Measurements from ENCODE around the gene NDUFA11. TPM values are rescaled to one million over a fixed set of nuclear protein-coding genes. Genes with fewer than 3 reads are reported as not detected.
"Not testable (repeated sequence)": the region's sequence is repeated elsewhere in the genome, so short reads cannot be mapped to it uniquely, and the experiment has no call there.

Gene NDUFA11
- total RNA-seq, 2 experiments from 2014 or later: 207 to 233 TPM

DNA sequence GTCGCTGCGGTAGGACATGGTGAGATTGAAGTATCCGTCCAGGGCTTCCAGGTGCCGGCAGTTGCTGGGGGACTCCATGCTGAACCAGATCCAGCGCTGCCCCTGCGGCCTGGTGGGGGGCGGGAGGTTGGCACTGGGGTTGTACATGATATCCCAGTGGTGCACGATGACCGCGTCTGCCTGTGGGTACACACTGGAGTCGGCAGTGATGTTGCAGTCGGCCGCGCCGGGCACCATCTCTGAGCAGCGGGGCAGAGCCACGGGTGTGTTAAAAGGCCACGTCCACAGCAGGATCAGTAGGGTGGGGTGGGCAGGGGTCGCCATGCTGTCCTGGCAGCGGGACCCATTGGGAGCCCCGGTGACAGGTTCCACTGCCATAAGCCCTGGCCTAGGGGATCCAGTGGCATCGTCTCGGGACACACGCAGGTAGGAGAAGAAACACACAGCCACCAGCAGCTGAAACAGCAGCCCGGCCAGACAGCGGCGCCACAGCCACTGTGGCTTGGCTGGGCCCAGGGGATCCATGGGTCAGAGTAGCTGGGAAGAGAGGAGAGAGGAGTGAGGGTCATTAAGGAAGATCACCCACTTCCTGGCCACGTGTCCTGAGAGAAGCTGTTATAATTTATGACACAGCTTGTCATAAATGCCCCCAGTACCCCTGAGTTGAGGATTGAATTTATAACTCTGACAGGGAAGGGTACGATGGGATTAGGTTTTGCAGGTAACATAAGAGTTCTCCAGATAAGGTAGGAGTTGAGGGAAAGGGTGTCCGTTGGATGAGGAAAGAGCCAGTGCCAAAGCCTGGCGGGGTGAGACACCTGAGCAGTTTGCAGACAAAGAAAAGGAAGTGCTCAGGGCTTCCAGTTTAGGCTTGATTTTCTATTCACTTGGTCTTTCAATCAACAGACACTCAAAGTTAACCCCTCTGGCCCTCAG, 36.1 kb downstream of the NDUFA11 start:
- H3K9me3 Mint-ChIP-seq: no peaks in the 10 kb centered on the region
- ChIA-PET POLR2A (no interaction called here), CTCF (no interaction called here)
- no peak overlapping the region for H3K27ac Mint-ChIP-seq
- H3K27me3 Mint-ChIP-seq: no peaks in the 10 kb centered on the region
- H3K4me1 Mint-ChIP-seq: no peaks in the 10 kb centered on the region
- no peak for DNase-seq
- H3K4me3 Mint-ChIP-seq: no peak overlapping the region
- no peaks in the 10 kb centered on the region for H3K36me3 Mint-ChIP-seq (ENCODE audit: low read depth)

DNA sequence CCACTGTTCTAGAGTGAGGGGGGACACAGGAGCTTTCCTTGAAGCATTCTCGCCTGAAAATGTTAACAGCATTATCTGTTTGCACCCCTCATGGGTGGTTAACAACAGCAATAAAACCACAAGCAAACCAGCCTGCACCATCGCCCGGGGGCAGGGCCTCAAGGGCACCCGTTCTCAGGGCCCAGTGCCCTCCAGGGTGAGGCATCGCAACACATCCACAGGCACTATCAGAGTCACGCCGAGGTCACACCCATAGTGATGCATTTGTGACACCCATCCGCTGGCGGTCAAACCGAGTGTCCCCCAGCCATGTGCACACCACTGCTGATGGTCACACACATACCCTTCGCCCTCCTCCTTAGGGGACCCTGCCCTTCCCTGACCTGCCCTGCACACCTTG, 37.8 kb downstream of the NDUFA11 start:
- POLR2A ChIA-PET: no interaction called here
- Mint-ChIP-seq H3K27me3 (no peaks in the 10 kb centered on the region), H3K9me3 (no peaks in the 10 kb centered on the region), H3K4me3 (no peak overlapping the region), H3K27ac (no peak overlapping the region), H3K4me1 (no peaks in the 10 kb centered on the region), H3K36me3 (ENCODE audit: low read depth) (no peaks in the 10 kb centered on the region)
- DNase-seq: no peak
- CTCF ChIA-PET: no interaction called here

DNA sequence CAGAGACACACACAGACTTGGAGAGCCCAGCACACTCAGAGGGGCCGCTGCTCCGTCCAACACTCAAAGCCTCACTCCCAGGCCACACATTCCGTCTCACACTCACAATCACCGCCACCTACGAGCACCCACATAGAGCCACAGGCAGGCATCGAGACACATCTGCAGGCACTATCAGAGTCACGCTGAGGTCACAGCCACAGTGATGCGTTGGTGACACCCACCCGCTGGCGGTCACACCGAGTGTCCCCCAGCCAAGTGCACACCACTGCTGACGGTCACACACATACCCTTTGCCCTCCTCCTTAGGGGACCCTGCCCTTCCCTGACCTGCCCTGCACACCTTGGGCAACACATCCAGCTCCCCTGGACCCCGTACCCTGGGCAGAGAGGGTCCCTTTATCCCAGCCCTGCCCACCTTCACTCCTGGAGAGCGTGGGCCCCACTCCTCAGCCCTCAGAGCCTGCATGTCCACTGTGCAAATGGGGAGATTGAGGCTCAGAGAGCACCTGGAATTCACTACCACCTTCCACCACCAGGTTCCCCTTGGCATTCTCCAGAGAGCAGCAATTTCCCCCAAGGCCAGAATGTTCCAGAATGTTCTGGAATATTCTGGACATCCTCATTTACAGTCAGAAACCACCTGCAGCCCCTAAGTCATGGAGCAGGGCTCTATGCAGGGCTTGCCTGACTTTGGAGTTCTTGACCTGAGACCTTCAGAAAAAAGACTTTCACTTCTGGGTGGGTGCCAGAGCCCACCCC, 38.7 kb downstream of the NDUFA11 start:
- CTCF ChIA-PET: no interaction called here
- DNase-seq: no peak
- Mint-ChIP-seq H3K4me1 (no peaks in the 10 kb centered on the region), H3K36me3 (ENCODE audit: low read depth) (no peaks in the 10 kb centered on the region), H3K27me3 (no peaks in the 10 kb centered on the region), H3K4me3 (no peak overlapping the region), H3K9me3 (no peaks in the 10 kb centered on the region), H3K27ac (no peak overlapping the region)
- POLR2A ChIA-PET: no interaction called here

DNA sequence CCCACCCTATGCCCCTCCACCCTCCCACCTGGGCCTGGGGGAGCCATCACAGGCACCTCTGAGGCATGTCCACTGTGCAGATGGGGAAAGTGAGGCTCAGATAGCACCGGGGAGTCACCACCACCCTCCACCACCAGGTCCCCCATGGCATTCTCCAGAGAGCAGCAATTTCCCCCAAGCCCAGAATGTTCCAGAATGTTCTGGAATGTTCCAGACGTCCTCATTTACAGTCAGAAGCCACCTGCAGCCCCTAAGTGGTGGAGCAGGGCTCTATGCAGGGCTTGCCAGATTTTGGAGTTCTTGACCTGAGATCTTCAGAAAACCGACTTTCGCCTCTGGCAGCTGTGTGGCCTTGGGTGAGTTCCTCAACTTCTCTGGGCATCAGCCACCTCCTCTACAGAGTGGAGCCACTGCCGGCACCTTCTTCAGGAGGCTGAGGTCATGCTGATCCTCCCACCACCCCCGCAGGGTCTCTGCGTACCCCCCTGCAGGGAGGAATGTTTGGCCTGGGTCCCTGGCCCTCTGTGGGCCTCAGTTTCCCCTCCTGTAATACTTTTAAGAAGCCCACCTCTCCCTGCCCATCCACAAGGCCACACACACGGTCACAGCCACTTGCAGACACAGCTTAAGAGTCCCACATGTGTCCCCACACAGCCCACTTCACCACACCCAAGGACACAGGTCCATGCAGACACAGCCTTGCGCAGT, 39.4 kb downstream of the NDUFA11 start:
- Mint-ChIP-seq H3K27ac (no peak overlapping the region), H3K4me3 (no peak overlapping the region), H3K27me3 (no peaks in the 10 kb centered on the region), H3K9me3 (no peaks in the 10 kb centered on the region), H3K36me3 (ENCODE audit: low read depth) (no peaks in the 10 kb centered on the region), H3K4me1 (no peaks in the 10 kb centered on the region)
- POLR2A ChIA-PET: no interaction called here
- no peak for DNase-seq
- CTCF ChIA-PET: no interaction called here

DNA sequence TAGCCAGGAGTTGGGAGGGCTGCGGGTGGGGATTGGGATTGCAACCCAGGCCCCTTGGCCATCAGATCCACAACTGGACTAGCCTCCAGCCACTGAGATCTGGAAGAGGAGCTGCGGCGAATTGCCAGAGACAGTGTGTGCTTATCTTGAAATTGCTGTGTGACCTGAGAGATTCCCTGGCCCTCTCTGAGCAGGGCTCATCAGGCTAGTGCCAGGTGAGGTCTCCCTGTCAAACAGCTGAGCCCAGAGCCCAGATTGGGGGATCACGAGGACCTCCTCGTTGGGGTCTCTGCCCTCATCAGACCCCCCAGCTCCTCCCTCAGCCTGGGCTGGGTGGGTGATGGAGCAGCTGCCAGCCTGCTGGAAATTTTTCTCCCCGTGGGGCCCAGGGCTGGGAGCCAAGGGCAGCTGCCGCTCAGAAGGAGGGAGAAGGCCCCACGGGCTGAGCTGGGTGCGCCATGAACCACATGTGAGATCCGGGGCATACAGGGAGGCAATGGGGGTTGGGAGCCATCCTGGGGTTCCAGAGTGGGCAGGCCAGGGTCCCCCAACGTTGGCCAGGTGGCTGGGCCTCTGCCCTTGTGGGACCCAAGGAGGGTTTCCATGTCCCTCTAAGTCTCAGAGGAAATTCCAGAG, 40.4 kb downstream of the NDUFA11 start:
- Mint-ChIP-seq H3K9me3 (no peaks in the 10 kb centered on the region), H3K27me3 (no peaks in the 10 kb centered on the region), H3K4me3 (no peak overlapping the region), H3K36me3 (ENCODE audit: low read depth) (no peaks in the 10 kb centered on the region), H3K4me1 (no peaks in the 10 kb centered on the region), H3K27ac (no peak overlapping the region)
- POLR2A ChIA-PET: no interaction called here
- CTCF ChIA-PET: no interaction called here
- DNase-seq: no peak

GRCh38 chr19:5857203-5858081, 46.1 kb downstream of the NDUFA11 start:
- POLR2A ChIA-PET: no interaction called here
- H3K27me3 Mint-ChIP-seq: no peaks in the 10 kb centered on the region
- H3K4me3 Mint-ChIP-seq: no peak overlapping the region
- no peaks in the 10 kb centered on the region for H3K36me3 Mint-ChIP-seq (ENCODE audit: low read depth)
- H3K9me3 Mint-ChIP-seq: no peaks in the 10 kb centered on the region
- peaks cover 2% of the 10 kb centered on the region for H3K4me1 Mint-ChIP-seq
- no peak overlapping the region for H3K27ac Mint-ChIP-seq
- DNase-seq: no peak
- CTCF ChIA-PET: interaction anchor here (0.6 kb wide), 1 partner anchor 1023 kb away, joined by 3 read pairs; no protein-coding TSS in a partner anchor

DNA sequence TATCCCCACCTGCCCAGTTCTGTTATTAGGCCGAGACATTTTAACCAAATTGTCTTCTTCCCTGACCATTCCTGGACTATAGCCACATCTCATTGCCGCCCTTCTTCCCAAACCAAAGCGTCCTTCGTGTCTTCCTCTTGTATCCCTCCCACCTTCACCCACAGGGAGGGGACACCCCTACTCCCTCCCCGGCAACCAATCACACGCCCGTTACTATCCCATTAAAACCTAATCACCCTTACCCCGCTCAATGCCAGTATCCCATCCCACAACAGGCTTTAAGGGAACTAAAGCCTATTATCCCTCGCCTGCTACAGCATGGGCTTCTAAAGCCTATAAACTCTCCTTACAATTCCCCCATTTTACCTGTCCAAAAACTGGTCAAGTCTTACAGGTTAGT, 48.4 kb downstream of the NDUFA11 start:
- DNase-seq; H3K36me3 Mint-ChIP-seq (ENCODE audit: low read depth); H3K27ac Mint-ChIP-seq; H3K4me1 Mint-ChIP-seq; H3K4me3 Mint-ChIP-seq; H3K27me3 Mint-ChIP-seq; CTCF ChIA-PET; POLR2A ChIA-PET; H3K9me3 Mint-ChIP-seq: not testable (repeated sequence)

DNA sequence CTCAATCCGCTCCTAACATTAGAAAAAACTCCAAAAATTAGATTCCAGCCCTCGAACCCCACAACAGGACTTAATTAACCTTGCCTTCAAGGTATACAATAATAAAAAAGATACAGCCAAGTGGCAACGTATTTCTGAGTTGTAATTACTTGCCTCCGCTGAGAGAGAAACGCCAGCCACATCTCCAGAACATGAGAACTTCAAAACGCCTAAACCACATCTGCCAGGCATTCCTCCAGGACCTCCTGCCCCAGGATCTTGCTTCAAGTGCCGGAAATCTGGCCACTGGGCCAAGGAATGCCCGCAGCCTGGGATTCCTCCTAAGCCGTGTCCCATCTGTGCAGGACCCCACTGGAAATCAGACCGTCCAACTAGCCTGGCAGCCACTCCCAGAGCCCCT, 49.5 kb downstream of the NDUFA11 start:
- H3K4me3 Mint-ChIP-seq; H3K27ac Mint-ChIP-seq; H3K9me3 Mint-ChIP-seq; H3K27me3 Mint-ChIP-seq; POLR2A ChIA-PET; H3K4me1 Mint-ChIP-seq; H3K36me3 Mint-ChIP-seq (ENCODE audit: low read depth); DNase-seq: not testable (repeated sequence)
- CTCF ChIA-PET: interaction anchor here (0.6 kb wide), 1 partner anchor 338 kb away, joined by 3 read pairs; no protein-coding TSS in a partner anchor

- Mint-ChIP-seq H3K4me1 (peaks cover 2% of the 10 kb centered on the region), H3K36me3 (ENCODE audit: low read depth) (no peaks in the 10 kb centered on the region)
- POLR2A ChIA-PET: no interaction called here
These were observed 52.3 kb downstream of the NDUFA11 start, which contains the start of gene FUT3 for GRCh38 chr19:5851302-5851701. FUT3 (minus strand) TSS chr19:5851449.

GRCh38 chr19:5850743-5851293, 52.8 kb downstream of the NDUFA11 start:
- no peak for DNase-seq
- Mint-ChIP-seq H3K36me3 (ENCODE audit: low read depth) (no peaks in the 10 kb centered on the region), H3K4me3 (no peak overlapping the region), H3K4me1 (peaks cover 2% of the 10 kb centered on the region), H3K27ac (no peak overlapping the region), H3K27me3 (no peaks in the 10 kb centered on the region), H3K9me3 (no peaks in the 10 kb centered on the region)
- POLR2A ChIA-PET: no interaction called here
- CTCF ChIA-PET: no interaction called here

More at GRCh38 chr19:5851302-5851701, 52.3 kb downstream of the NDUFA11 start, which contains the start of gene FUT3:
- CTCF ChIA-PET: no interaction called here
- H3K4me3 Mint-ChIP-seq: no peak within 1 kb of the TSS
- H3K27ac Mint-ChIP-seq: no peak within 1 kb of the TSS
- H3K9me3 Mint-ChIP-seq: no peaks in the 10 kb centered on the region
- no peak for DNase-seq
- H3K27me3 Mint-ChIP-seq: no peaks in the 10 kb centered on the region

DNA sequence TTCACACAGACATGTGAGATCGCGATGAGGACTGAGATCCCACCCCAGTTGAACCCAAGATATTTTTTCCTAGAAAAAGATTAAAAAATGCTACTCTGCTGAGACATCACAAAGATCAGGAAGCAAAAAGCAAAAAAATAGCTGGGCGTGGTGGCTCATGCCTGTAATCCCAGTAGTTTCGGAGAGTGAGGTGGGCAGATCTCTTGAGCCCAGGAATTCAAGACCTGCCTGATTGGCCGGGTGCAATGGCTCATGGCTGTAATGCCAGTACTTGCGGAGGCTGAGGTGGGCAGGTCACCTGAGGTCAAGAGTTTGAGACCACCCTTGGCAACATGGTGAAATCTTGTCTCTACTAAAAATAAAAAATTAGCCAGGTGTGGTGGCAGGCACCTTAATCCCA, 53.4 kb downstream of the NDUFA11 start:
- Mint-ChIP-seq H3K27ac (no peak overlapping the region), H3K4me1 (peaks cover 2% of the 10 kb centered on the region), H3K36me3 (ENCODE audit: low read depth) (no peaks in the 10 kb centered on the region), H3K9me3 (no peaks in the 10 kb centered on the region), H3K4me3 (no peak overlapping the region), H3K27me3 (no peaks in the 10 kb centered on the region)
- CTCF ChIA-PET: no interaction called here
- DNase-seq: no peak
- POLR2A ChIA-PET: no interaction called here

DNA sequence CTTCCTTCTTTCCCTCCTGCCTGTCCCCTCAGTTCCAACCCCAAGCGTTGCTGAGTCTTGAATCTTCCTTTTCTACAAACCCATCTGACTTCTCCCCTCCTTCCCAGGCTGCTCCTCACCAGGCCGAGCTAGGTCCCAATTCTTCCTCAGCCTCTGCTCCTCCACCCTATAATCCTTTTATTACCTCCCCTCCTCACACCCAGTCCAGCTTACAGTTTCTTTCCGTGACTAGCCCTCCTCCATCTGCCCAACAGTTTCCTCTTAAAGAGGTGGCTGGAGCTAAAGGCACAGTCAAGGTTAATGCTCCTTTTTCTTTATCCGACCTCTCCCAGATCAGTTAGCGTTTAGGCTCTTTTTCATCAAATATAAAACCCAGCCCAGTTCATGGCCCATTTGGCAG, 55.0 kb downstream of the NDUFA11 start:
- H3K9me3 Mint-ChIP-seq; H3K4me3 Mint-ChIP-seq; H3K4me1 Mint-ChIP-seq; H3K36me3 Mint-ChIP-seq (ENCODE audit: low read depth); H3K27me3 Mint-ChIP-seq; H3K27ac Mint-ChIP-seq; DNase-seq; CTCF ChIA-PET; POLR2A ChIA-PET: not testable (repeated sequence)
